Trophoblast cell (in vitro differentiated cells and primary cell): ENCODE data around the gene KCNS1.

Experiments used
- DNase-seq, 2 donors: peaks; one replicate each; pipeline ENCODE4 v3.0.0-alpha.2; 2016
- H2AFZ ChIP-seq: 2 replicates; pipeline ENCODE4 v1.6.1; 2013; ENCODE audit warnings: low read length, moderate library complexity, mild to moderate bottlenecking; ENCODE audit not compliant: insufficient read depth, poor library complexity
- H2AK5ac ChIP-seq: 2 replicates; pipeline ENCODE4 v1.6.1; 2013; ENCODE audit warnings: mild to moderate bottlenecking, low read length
- H2BK120ac ChIP-seq: 2 replicates; pipeline ENCODE4 v1.6.1; 2013; ENCODE audit warnings: low read length, mild to moderate bottlenecking, moderate library complexity; ENCODE audit not compliant: insufficient read depth, poor library complexity
- H2BK12ac ChIP-seq: 2 replicates; pipeline ENCODE4 v1.6.1; 2013; ENCODE audit warnings: mild to moderate bottlenecking, low read length, moderate library complexity
- H2BK5ac ChIP-seq: 2 replicates; pipeline ENCODE4 v1.6.1; 2013; ENCODE audit warnings: low read length, low read depth, moderate library complexity, mild to moderate bottlenecking; ENCODE audit not compliant: poor library complexity
- H3K14ac ChIP-seq: 2 replicates; pipeline ENCODE4 v1.6.1; 2013; ENCODE audit warnings: mild to moderate bottlenecking, low read length
- H3K18ac ChIP-seq: 2 replicates; pipeline ENCODE4 v1.6.1; 2013; ENCODE audit warnings: mild to moderate bottlenecking, low read length
- H3K23ac ChIP-seq: 2 replicates; pipeline ENCODE4 v1.6.1; 2013; ENCODE audit warnings: low read length
- H3K27ac ChIP-seq: 2 replicates; pipeline ENCODE4 v1.5.1; 2013; ENCODE audit warnings: low read depth, mild to moderate bottlenecking, inconsistent platforms, low read length, moderate library complexity
- H3K27me3 ChIP-seq: 2 replicates; pipeline ENCODE4 v1.6.1; 2013; ENCODE audit warnings: inconsistent platforms, mild to moderate bottlenecking, low read length, moderate library complexity; ENCODE audit not compliant: insufficient read depth
- H3K36me3 ChIP-seq, 2 experiments: 1 replicate in 1 of 2; 2 replicates in 1 of 2; pipeline ENCODE4 v1.6.1; 2013; ENCODE audit warnings: low read length in 2 of 2, mild to moderate bottlenecking in 2 of 2, moderate library complexity in 1 of 2; ENCODE audit not compliant: insufficient read depth in 2 of 2, control insufficient read depth in 1 of 2
- H3K4ac ChIP-seq: 2 replicates; pipeline ENCODE4 v1.6.1; 2013; ENCODE audit warnings: low read depth, mild to moderate bottlenecking, low read length, moderate library complexity
- H3K4me1 ChIP-seq, 2 experiments: 1 replicate in 1 of 2; 2 replicates in 1 of 2; pipeline ENCODE4 v1.6.1; 2013; ENCODE audit warnings: low read length in 2 of 2, mild to moderate bottlenecking in 2 of 2, moderate library complexity in 1 of 2; ENCODE audit not compliant: insufficient read depth in 2 of 2, control insufficient read depth in 1 of 2
- H3K4me2 ChIP-seq: 2 replicates; pipeline ENCODE4 v1.6.1; 2013; ENCODE audit warnings: inconsistent platforms, mild to moderate bottlenecking, low read length, moderate library complexity
- H3K4me3 ChIP-seq: 2 replicates; pipeline ENCODE4 v1.5.1; 2013; ENCODE audit warnings: mild to moderate bottlenecking, low read depth, low read length, inconsistent platforms
- H3K79me1 ChIP-seq: one replicate; pipeline ENCODE4 v1.6.1; 2013; ENCODE audit warnings: low read length
- H3K79me2 ChIP-seq: 2 replicates; pipeline ENCODE4 v1.6.1; 2013; ENCODE audit warnings: low read length, mild to moderate bottlenecking; ENCODE audit not compliant: control insufficient read depth, insufficient read depth, poor library complexity
- H3K9ac ChIP-seq: 2 replicates; pipeline ENCODE4 v1.6.1; 2013; ENCODE audit warnings: mild to moderate bottlenecking, low read length
- H3K9me3 ChIP-seq: 2 replicates; pipeline ENCODE4 v1.6.1; 2013; ENCODE audit warnings: low read depth, mild to moderate bottlenecking, control low read depth, inconsistent platforms, low read length; ENCODE audit not compliant: insufficient read depth
- H4K12ac ChIP-seq: 2 replicates; pipeline ENCODE4 v1.6.1; 2013; ENCODE audit warnings: low read depth, mild to moderate bottlenecking, low read length, moderate library complexity
- H4K8ac ChIP-seq: 2 replicates; pipeline ENCODE4 v1.6.1; 2013; ENCODE audit warnings: low read depth, mild to moderate bottlenecking, low read length, moderate library complexity
- H4K91ac ChIP-seq: one replicate; pipeline ENCODE4 v1.6.1; 2013; ENCODE audit warnings: low read depth, mild to moderate bottlenecking, low read length, moderate library complexity
- WGBS: extraction: QIAGEN DNeasy Blood & Tissue Kit; methylation state at CpG from one replicate; pipeline ENCODE4 v1.1.7; 2013; ENCODE audit warnings: missing lambda C conversion rate; ENCODE audit not compliant: insufficient read length, insufficient coverage; ENCODE audit errors: extremely low coverage; 5-methylcytosine and 5-hydroxymethylcytosine counted together

The KCNS1 gene

GRCh38 chr20:45091366-45091765, 9.6 kb downstream of the KCNS1 start:
- Histone ChIP-seq H4K12ac (no peak overlapping the region), H3K4me2 (no peak overlapping the region), H3K27ac (no peak overlapping the region), H2BK5ac (no peak overlapping the region), H3K9me3 (no peaks in the 10 kb centered on the region), H2AK5ac (peak overlapping the region; percentile 18), H3K4ac (no peak overlapping the region), H4K91ac (peak overlapping the region; percentile 15), H2AFZ (no peak overlapping the region), H2BK120ac (no peak overlapping the region), H3K14ac (no peak overlapping the region), H3K79me1 (peaks cover 16% of the 10 kb centered on the region), H3K36me3 (peaks cover 2 to 12% of the 10 kb centered on the region in 2 experiments), H3K18ac (no peak overlapping the region), H3K79me2 (no peaks in the 10 kb centered on the region), H3K27me3 (no peaks in the 10 kb centered on the region), H3K23ac (no peak overlapping the region), H3K4me3 (no peak overlapping the region), H3K4me1 (peaks cover 2 to 13% of the 10 kb centered on the region in 2 experiments), H4K8ac (no peak overlapping the region), H2BK12ac (peak overlapping the region; percentile 71), H3K9ac (no peak overlapping the region)
- no CpG with 5 or more reads among the region's 3 CpGs for WGBS
- no peak for DNase-seq

GRCh38 chr20:45090481-45090880, 10.4 kb downstream of the KCNS1 start:
- Histone ChIP-seq H2BK12ac (no peak overlapping the region), H3K23ac (no peak overlapping the region), H3K4me2 (no peak overlapping the region), H2AFZ (no peak overlapping the region), H3K79me2 (no peaks in the 10 kb centered on the region), H2AK5ac (no peak overlapping the region), H2BK120ac (no peak overlapping the region), H3K9ac (no peak overlapping the region), H3K9me3 (no peaks in the 10 kb centered on the region), H3K18ac (no peak overlapping the region), H4K91ac (no peak overlapping the region), H4K8ac (no peak overlapping the region), H3K4me3 (no peak overlapping the region), H3K4ac (no peak overlapping the region), H3K79me1 (peaks cover 22% of the 10 kb centered on the region), H3K4me1 (peaks cover 2 to 19% of the 10 kb centered on the region in 2 experiments), H4K12ac (no peak overlapping the region), H3K27me3 (no peaks in the 10 kb centered on the region), H2BK5ac (no peak overlapping the region), H3K27ac (no peak overlapping the region), H3K14ac (no peak overlapping the region), H3K36me3 (peaks cover 2 to 12% of the 10 kb centered on the region in 2 experiments)
- WGBS = no CpG with 5 or more reads among the region's 3 CpGs
- DNase-seq = peak in 1 of 2 donors; percentile 47

GRCh38 chr20:45088247-45088646, 12.7 kb downstream of the KCNS1 start:
- no peak overlapping the region for H3K14ac ChIP-seq
- peaks cover 5 to 21% of the 10 kb centered on the region in 2 experiments for H3K4me1 ChIP-seq
- H3K4me2 ChIP-seq = no peak overlapping the region
- no peaks in the 10 kb centered on the region for H3K79me2 ChIP-seq
- no peak overlapping the region for H3K23ac ChIP-seq
- H3K9me3 ChIP-seq = no peaks in the 10 kb centered on the region
- H2AK5ac ChIP-seq = no peak overlapping the region
- no peaks in the 10 kb centered on the region for H3K27me3 ChIP-seq
- H2BK5ac ChIP-seq = no peak overlapping the region
- H3K79me1 ChIP-seq = peaks cover 25% of the 10 kb centered on the region
- H4K8ac ChIP-seq = peak overlapping the region; percentile 15
- H2BK120ac ChIP-seq = peak overlapping the region; percentile 69
- no peak overlapping the region for H4K12ac ChIP-seq
- WGBS = no CpG with 5 or more reads among the region's 7 CpGs
- peak overlapping the region; percentile 78 for H4K91ac ChIP-seq
- no peak overlapping the region for H3K9ac ChIP-seq
- H2BK12ac ChIP-seq = peak overlapping the region; percentile 58
- DNase-seq = peak; percentile 92 to 97
- peaks cover 0 to 2% of the 10 kb centered on the region in 2 experiments for H3K36me3 ChIP-seq
- H2AFZ ChIP-seq = no peak overlapping the region
- H3K4ac ChIP-seq = no peak overlapping the region
- H3K18ac ChIP-seq = no peak overlapping the region
- no peak overlapping the region for H3K4me3 ChIP-seq
- no peak overlapping the region for H3K27ac ChIP-seq

GRCh38 chr20:45087814-45088213, 13.1 kb downstream of the KCNS1 start:
- Histone ChIP-seq H3K4me1 (peaks cover 5 to 21% of the 10 kb centered on the region in 2 experiments), H3K27ac (no peak overlapping the region), H3K9me3 (no peaks in the 10 kb centered on the region), H2BK12ac (peak overlapping the region; percentile 35), H4K91ac (peak overlapping the region; percentile 78), H3K23ac (no peak overlapping the region), H3K27me3 (no peaks in the 10 kb centered on the region), H3K4me2 (no peak overlapping the region), H3K79me1 (peaks cover 25% of the 10 kb centered on the region), H2BK120ac (peak overlapping the region; percentile 69), H3K18ac (no peak overlapping the region), H3K36me3 (peaks cover 0 to 2% of the 10 kb centered on the region in 2 experiments), H3K14ac (no peak overlapping the region), H4K8ac (peak overlapping the region; percentile 15), H3K79me2 (no peaks in the 10 kb centered on the region), H4K12ac (no peak overlapping the region), H2AFZ (no peak overlapping the region), H3K9ac (no peak overlapping the region), H2AK5ac (no peak overlapping the region), H3K4me3 (no peak overlapping the region), H3K4ac (no peak overlapping the region), H2BK5ac (no peak overlapping the region)
- DNase-seq = no peak
- no CpG with 5 or more reads among the region's 1 CpG for WGBS
